Anterior cingulate cortex (tissue), 58 donors: Measurements from ENCODE around the gene RMND1.
A peak's percentile ranks its signal among the peaks of the same experiment; 100 is the strongest.
"Not testable (repeated sequence)": the region's sequence is repeated elsewhere in the genome, so short reads cannot be mapped to it uniquely, and the experiment has no call there.

Experiments used
- DNase-seq, 58 donors: peaks; one replicate each; lab custom pipeline; 2025; lab: John Stamatoyannopoulos, UW

The RMND1 gene

GRCh38 chr6:151452750-151453427 is 963 bp upstream of the RMND1 start:
- DNase-seq = peak in 5 of 58 donors; percentile 3 to 8 (median 3)

- no peak for DNase-seq
These were observed 443 bp downstream of the RMND1 start for GRCh38 chr6:151451417-151451949.

- DNase-seq = not testable (repeated sequence)
These were observed 998 bp downstream of the RMND1 start for GRCh38 chr6:151450928-151451327.

GRCh38 chr6:151448623-151449022 is 3.3 kb downstream of the RMND1 start:
- DNase-seq = no peak

- no peak for DNase-seq
These were observed 4.7 kb downstream of the RMND1 start for GRCh38 chr6:151447237-151447636.

- no peak for DNase-seq
These were observed 6.4 kb downstream of the RMND1 start for GRCh38 chr6:151445482-151445881.

- no peak for DNase-seq
These were observed 7.9 kb downstream of the RMND1 start for GRCh38 chr6:151443911-151444621.

GRCh38 chr6:151443454-151443853 is 8.5 kb downstream of the RMND1 start:
- peak in 1 of 58 donors; percentile 4 for DNase-seq

- no peak for DNase-seq
These were observed 9.6 kb downstream of the RMND1 start for GRCh38 chr6:151442371-151442770.

GRCh38 chr6:151441390-151442166 is 10.3 kb downstream of the RMND1 start:
- DNase-seq = no peak

GRCh38 chr6:151440930-151441329 is 11.0 kb downstream of the RMND1 start:
- DNase-seq = peak in 1 of 58 donors; percentile 13

GRCh38 chr6:151440498-151440897 is 11.4 kb downstream of the RMND1 start:
- DNase-seq = no peak

GRCh38 chr6:151437401-151437800 is 14.5 kb downstream of the RMND1 start:
- no peak for DNase-seq

- DNase-seq = no peak
These were observed 15.1 kb downstream of the RMND1 start for GRCh38 chr6:151436802-151437201.

GRCh38 chr6:151436300-151436699 is 15.6 kb downstream of the RMND1 start:
- no peak for DNase-seq

- no peak for DNase-seq
These were observed 17.6 kb downstream of the RMND1 start for GRCh38 chr6:151434369-151434768.

- no peak for DNase-seq
These were observed 19.3 kb downstream of the RMND1 start for GRCh38 chr6:151432651-151433050.

GRCh38 chr6:151431337-151431736 is 20.6 kb downstream of the RMND1 start:
- DNase-seq = no peak

GRCh38 chr6:151430886-151431285 is 21.0 kb downstream of the RMND1 start:
- no peak for DNase-seq

- no peak for DNase-seq
These were observed 23.7 kb downstream of the RMND1 start for GRCh38 chr6:151428093-151428735.

GRCh38 chr6:151425561-151425960 is 26.4 kb downstream of the RMND1 start:
- DNase-seq = no peak
